GM19463 (cell line): ENCODE data around the gene OLFML2B.

Experiments used
- ATAC-seq: cut with Tn5 transposase; IDR thresholded peaks from one replicate; pipeline ENCODE4 v1.9.1; 2021; ENCODE audit warnings: mild to moderate bottlenecking, moderate library complexity; ENCODE audit not compliant: unreplicated experiment

Gene OLFML2B

DNA sequence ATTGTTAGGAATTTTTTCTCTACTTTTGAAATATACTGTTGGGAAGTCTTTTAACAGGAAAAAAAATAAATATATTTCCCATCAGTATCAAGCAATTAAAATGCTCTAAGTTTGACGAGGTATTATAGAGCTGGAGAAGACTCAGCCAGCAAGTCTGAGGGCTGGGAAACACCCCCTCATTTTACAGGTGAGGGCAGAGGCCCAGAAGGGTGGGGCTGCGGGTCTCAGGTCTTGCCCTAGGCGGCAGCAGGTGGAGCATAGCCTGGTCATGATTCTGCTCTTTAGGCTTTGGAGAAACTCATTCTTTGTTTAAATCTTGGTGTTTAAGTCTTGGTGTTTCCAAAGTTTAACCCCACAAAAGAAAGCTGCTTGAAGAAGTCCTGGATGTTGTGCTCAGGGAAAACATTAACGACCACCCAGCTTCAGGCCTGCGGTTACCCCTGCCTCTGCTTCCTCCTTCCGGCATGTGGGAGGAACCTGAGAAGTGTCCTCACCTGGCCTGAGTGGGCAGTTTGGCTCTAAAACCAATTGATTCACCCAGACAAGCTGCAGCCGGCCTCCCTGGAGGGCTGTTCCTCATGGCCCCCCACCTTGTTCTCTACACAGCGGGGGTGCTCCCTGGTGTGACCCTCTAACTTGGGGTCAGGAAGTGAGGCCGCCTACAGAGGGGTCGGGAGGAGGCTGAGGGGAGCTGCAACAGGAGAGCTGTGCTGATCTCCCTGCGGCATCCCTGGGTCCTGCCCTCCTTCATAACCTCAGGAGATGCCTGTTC is 41.7 kb downstream of the OLFML2B start:
- no peak for ATAC-seq

DNA sequence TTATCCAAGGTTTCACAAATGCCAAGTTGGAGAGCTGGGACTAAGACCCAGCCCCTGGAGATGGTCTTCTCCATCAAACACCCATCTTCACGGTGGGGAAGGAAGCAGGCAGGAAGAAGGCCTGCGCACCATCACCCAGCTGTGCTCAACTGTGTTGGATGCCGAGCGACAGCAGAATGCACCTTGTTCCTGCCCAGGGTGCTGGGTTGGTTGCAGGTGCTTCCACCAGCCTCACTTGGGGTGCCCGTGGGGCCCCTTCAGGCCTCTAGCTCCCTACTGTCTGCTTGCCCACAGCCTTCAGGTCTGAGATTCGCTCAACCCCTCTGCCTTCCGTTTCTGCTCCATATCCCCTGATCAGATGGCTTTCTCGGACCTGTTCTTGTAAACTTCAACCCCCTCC is 42.5 kb downstream of the OLFML2B start:
- ATAC-seq: no peak

DNA sequence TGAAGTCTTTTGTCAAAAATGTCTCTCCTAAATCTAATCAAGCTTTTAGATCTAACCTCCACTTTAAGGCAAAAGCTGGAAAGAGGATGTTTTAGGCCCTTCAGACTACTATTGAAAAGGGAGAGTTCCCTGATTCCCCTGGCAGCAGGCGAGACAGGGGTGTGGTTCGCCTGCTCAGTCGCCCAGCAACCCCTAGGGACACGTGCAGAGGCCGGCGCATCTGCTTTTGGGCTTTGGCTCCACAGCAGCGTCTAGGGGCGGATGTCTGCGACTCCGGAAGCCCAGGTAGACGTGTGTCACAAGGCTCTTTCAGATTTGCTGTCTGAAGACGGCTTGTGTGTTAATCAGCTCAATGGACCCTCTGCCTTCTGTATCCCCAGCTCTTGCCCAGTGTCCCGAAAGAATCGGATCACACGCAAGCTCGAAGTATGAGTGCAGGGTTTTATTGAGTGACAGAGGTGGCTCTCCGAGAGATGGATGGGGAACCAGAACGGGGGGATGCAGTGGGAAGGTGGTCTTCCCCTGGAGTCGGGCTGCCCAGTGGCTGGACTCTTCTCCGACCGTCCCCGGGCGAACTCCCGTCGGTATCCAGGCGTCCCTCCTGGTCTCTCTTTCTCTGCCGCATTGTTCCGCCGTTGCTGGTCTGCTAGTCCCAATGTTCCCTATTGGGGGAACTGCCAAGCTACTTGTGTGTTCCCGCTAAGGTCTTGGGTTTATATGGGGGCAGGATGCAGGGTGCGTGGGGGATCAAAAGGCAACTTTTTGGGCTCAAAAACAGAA is 45.5 kb downstream of the OLFML2B start:
- ATAC-seq: no peak

DNA sequence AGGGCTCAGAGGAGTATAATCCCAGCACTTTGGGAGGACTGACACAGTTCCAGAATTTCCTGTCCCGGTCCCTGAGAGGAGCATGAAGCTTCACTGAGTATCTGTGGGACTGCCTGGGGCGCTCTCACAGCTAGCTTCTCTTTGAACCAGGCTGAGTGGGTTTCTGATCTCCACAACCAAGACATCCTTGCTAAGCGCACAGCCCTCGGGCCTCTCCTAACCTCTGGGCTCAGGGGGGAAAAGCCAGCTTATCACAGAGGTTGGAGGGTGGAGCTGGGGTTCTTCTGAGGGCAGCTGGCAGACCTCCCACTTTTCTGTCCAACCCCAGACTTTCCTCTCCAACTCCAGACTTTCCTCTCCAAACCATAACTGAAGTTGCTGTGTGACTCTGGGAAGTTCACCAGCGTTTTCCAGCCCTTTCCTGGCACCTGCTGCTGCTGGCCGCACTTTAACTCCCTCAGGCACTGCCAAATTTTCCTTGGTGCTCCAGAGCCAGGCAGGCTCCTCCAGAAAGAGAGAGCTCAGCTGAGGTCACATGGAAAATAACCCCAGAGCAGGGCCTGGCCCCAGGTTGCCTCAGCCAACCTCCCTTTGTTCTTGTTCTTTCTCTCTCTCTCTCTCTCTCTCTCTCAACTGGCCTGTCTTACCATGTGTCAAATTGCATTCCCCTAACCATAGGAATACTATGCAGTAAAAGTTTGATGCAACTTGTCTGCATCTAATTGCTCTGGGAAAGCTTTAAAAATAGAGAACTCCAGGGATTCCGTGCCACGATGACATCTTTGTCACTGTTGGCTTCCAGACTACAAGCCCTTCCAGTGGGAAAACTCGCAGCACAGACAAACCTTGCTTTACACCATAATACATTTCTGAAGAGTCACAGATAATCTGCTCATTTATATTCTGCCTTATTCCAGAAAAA is 49.5 kb downstream of the OLFML2B start:
- no peak for ATAC-seq

DNA sequence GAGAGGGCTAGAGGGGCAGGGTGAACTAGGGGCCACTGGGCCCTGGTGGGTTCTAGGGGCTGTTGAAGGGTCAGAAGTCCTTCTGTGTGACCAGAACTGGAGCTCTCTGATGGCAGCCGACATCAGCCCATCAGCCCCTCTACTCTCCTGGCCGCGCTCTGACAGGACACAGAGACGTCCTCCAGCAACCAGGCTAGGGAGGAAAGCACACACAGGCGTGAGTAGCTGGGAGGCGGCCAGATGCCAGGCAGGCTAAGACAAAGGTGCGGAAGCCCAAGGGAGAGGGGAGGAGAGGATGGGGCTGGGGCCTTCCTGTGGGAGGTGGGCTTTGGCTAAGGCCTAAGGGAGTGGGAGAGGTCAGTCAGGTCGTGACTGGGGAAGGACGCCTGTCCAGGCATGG is 50.8 kb downstream of the OLFML2B start:
- ATAC-seq: no peak

DNA sequence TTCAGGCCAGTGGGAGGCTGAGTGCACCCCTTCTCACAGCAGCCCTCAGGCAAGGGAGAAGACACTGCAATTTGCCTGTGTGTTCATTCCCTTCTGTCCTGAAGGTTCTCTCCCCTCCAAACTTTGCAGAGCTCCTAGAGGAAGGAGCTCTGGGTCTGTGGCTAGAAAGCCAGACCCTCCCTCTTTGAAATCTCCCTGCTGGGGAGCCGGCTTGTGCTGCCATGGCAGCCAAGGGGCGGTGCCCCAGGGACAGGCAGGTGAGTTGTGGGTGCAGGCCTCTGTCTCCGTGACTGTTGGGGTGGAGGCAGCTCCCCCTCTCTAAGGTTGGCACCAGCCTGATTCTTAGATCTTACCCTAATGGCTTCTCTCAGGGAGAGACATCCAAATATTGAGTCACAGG is 53.0 kb downstream of the OLFML2B start:
- no peak for ATAC-seq

DNA sequence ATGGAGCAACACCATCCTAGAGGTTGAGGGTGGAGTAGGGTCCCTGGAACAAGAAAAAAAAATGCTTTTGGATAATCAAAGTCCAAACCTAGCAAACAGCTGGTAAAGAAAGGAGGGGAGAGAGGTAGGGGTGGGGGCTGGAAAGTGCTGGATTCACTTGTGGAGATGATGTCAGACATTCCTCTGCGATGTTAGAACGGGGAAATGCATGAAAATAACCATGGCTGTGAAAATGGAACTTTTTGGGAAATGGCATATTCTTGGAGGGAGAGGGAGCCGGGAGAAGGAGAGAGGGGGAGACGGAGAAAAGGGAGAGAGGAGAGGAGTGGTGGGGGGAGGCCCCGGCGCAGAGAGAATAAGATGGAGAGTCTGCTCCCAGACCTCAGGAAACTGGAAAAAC is 53.6 kb downstream of the OLFML2B start:
- no peak for ATAC-seq

DNA sequence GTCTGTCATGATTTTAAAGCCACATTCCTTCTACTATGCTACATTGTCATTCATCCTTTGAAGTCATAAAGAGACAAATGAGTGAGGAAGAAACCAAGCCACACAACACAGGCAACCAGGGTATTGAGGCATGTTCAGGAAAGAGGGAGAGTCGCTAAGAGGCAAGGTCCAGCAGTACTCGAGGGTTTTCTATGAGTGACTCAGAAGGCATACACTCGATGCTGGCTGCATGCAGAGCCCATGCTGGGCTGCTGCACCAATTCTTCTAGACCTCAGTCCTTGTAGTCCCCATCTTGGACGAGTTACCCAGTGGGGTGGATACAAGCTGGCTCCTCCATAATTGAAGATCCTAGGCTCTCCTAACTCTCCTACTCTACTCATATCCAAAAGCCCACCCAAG is 57.6 kb downstream of the OLFML2B start:
- no peak for ATAC-seq

DNA sequence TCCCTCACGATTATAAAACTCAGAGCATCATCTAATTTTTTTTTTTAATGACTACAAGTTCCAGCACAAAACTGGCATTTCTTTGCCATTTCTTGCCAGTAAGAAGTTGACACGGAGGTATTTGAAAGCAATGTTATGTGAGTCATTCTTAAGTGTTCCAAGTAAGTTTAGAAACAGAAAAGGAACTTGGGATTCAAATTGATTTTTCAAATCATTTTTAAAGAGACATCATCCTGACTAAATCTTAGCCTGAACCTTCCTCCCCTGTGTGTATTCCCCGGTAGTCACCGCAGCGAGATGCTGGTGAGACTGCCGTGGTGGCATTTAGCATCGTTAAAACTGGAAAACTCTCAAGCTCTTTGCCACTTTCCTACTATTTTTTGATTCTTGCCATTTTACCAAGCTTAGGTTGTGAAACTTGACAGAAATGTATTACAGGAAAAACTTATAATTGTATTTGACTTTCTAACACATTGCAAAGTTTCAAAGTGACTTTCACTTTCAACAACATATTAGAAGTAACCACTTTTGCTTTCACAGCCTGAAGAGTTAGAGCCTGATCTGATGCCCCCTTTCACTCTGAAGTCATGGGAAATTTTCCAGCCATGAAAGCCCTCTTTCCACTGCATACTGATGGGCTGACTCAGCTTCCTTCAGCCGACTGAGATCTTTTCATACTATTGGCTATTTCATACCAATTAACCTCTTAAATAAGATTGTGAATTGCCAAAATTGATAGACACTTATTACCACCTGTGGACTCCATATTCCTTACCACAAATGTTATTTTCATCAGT is 61.4 kb downstream of the OLFML2B start:
- peak; percentile 95 for ATAC-seq

DNA sequence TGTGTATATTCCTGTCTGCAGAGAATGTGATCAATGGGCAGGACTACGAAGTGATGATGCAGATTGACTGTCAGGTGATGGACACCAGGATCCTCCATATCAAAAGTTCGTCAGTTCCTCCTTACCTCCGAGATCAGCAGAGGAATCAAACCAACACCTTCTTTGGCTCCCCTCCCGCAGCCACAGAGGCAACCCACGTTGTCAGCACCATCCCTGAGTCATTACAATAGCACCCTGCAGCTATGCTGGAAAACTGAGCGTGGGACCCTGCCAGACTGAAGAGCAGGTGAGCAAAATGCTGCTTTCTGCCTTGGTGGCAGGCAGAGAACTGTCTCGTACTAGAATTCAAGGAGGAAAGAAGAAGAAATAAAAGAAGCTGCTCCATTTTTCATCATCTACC is 65.2 kb downstream of the OLFML2B start:
- no peak for ATAC-seq

DNA sequence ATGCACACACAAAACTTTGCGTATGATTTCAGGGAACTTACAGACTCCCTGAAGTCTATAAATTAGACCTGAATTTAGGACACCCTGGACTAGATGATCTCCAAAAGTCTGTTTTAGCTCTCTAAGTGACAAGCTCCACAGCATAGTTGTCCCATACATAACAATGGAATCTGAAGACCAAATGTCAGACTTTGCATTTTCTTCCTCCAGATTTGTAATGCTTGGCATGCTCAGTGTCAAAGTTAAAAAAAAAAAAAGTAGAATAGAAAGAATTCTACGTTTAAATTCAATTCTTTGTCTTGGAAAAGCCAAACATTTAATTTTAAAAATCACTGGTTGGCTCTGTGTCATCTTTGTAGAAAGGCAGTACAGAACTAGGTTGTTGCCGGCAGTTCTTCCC is 66.7 kb downstream of the OLFML2B start:
- ATAC-seq: no peak

DNA sequence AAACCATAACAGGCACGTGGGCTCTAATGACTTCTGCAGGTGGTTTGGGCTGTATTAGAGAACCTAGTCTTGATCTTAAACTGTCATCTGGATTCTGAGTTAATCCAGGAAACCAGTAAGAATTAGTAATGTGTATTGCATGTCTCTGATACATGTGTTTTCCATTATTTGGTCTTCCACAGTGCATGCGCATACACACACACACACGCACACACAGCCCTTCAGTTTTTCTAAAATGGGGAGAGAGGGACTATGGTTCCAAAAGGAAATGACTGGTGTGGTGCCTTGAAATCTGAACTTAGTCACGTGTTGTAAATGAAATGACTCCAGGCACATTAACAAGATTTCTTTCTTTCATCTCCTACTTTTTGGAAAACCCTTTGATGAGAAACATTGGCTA is 67.6 kb downstream of the OLFML2B start:
- no peak for ATAC-seq

DNA sequence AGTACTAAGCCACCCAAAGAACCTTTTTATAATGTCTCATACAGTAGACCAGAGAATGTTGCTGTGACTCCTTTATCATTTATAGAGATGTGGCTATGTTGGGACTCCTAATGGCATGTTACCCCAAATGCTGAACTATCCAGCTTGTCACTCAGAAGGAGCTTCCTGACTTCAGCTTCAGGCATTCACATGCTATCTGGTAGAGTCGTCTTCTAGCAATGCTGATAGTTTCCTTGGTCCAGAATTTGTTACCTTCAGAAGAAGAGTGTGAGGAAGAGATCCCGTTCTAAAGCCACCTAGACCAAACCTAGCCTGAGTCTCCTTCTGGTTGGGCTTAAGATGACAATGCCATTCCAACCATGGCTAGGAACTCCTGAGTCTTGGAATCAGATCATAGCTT is 68.1 kb downstream of the OLFML2B start:
- no peak for ATAC-seq

DNA sequence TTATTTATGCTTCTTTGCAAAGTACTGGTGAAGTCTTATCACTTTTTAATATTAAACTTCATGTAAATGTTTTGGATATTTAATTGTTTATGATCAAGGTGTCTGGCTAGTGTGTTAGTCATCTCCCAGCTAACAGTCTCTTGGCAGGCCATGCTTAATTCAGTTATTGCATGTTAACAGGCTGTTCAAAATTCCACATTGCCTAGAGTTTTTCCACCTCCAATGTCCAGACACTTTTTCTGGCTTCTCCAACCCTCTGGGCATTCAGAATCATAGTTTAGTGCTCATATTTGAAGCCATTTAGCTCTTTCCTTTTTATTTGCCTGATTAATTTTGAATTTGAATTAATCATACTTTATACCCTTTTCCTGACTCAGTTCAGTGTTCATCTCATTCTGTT is 69.2 kb downstream of the OLFML2B start:
- ATAC-seq: no peak

DNA sequence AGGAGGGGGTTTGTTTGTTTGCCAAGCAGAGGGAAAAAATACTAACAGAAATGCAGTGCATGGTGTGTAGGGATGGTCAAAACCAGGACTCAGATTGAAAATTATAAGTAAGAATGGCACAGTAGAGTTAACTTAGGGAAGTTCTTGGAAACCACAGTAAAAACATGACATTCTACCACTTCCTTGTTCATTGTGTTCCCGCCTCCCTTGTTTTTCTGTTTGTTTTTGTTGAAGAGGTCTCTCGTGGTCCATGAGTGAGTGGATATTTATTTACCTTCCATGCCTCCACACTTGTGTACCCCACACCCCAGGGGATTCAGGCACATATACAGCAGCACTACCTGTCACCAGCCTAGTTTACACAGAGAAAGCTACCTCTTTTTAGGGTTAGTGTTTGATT is 69.6 kb downstream of the OLFML2B start:
- no peak for ATAC-seq

DNA sequence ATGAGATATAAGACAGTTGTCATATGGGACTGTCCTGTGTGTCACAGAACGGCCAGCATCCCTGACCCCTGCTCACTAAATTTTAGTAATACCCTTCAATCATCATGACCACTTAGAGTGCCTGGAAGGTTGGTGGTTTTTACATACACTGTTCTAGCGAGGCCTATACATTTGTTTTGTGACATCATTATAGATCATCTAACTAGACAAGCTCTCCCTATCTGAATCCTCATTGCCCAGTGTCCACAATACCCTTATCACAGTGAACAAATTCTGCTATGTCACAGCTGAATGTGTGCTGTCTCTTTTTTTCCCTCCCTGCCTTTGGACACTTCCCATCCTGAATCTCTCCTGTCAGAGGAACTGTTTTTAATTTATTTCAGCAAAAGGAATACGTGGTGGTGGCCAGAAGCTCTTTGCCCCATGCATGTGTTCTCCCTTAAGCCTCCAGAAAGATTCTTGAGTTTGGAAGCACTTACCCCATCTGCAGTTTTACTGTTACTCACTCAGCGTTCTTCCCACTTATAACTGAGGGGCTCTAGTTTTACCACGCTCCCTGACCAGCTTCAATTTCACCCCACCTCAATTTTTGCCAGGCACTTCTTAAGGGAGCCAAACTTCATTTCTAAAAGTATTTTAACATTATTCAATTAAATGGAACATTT is 70.3 kb downstream of the OLFML2B start:
- no peak for ATAC-seq

DNA sequence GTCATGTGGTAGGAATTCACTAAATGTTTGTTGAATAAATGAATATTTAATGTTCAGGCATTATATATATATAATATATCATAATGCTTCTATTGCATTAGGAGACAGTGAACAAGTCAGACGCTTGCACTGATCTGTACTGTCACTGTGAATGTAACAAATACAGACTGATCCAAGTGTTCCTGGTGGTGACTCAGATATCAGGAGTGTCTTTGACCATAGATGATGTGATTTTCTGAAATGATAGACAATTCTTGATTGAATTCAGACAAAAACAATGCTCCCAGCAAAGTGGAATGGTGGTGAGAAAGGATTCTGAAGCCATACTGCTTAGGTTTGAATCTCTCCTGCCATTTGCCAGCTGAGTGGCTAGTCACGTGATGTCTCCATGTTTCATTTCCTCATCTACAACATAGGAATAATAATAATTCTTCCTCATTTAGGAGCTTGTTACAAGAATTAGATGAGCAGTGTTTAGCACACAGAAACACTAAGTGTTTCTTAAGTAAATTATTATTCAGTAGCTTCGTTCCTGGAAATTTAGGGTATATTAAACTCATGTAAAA is 71.0 kb downstream of the OLFML2B start:
- no peak for ATAC-seq

DNA sequence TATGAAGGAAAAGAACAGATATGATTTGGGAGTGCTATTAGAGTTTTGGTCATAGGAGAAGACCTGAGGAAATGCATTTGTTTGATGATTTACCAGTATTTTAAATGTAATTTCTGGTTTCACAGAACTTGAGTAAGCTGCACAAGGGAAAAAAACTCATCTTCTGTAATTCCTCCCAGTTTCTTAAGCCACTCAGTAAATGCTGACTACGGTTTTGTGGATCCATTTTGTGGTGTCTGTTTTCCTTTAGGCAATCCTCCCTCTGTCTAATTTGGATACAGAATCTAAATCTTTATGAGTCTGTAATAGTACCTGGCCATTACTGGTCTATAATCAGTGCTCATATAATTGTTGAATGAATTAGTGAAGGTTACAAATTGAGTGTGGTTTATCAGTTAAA is 72.0 kb downstream of the OLFML2B start:
- ATAC-seq: no peak

DNA sequence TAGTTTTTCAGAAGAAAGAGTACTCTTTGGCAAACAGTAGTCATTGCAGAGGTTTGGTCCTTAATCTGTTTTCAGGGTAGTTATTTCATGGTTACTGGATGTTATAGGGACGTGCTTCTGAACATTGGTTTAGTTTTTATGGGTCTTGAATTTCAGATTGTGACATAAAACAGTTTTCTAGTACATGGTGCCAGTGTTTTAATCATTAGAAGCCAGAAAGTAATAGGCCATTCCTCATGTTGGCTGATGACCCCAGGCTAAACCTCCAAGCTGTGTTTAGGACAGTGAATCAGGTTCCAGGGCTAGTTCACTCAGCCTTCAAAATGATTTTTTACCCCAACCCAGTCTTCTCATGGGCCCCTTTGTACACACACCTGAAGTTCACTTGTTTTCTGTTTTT is 73.3 kb downstream of the OLFML2B start:
- no peak for ATAC-seq

DNA sequence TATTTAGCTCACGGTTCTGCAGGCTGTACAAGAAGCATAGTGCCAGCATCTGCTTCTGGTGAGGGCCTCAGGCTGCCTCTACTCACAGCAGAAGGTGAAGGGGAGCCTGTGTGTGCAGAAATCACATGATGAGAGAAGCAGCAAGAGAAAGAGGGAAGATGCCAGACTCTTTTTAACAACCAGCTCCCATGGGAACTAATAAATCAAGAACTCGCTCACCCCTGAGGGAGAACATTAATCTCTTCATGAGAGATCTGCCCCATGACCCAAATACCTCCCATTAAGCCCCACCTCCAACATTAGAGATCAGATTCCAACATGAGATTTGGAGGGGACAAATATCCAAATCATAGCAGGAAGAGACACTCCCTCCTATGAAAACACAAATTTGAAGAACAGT is 74.1 kb downstream of the OLFML2B start:
- no peak for ATAC-seq
